Heart left ventricle (tissue), 13 donors: Measurements from ENCODE around the gene DYSF.

Source experiments
- POLR2A ChIP-seq, 2 donors: fragments of 450-650 bp; IDR thresholded peaks; one replicate each; pipeline ENCODE4 v1.6.1; 2017; ENCODE audit warnings: antibody characterized with exemption in 2 of 2, mild to moderate bottlenecking in 2 of 2, moderate library complexity in 2 of 2
- TF ChIP-seq, protein P1 (sequence below), 12 donors: fragments of 200-600 bp; sonication (generic) in 4 of 12; IDR thresholded peaks; one replicate each; pipeline versions ENCODE4 v1.5.0 to v1.8.0; 2018 to 2022; ENCODE audit warnings: antibody characterized with exemption in 12 of 12, mild to moderate bottlenecking in 5 of 12
- donor health status: ischemic (EF 13 %, LVEDD 7.1; RV severe dilation, severe dysfunction).
- donor health status: DM: no; HTN: yes; CAD: no.
- donor health status: DM: no; HTN: no; CAD: no.
- donor health status: ischemic (EF 25% LVEDD 6.9; RV normal size, moderate dysfunction).
- donor health status: ischemic (EF 25% LVEDD 5.7; RV mildly dilated, moderate dysfunction).
- donor health status: ischemic (EF 35%, LVEDD 5.7; RV mildly dilated, moderate dysfunction).
- donor health status: nonischemic (EF 11% LVEDD 7.7; RV severe dilation, severe dysfunction).
- donor health status: DM: yes; HTN: yes; CAD: no.
- donor health status: PGD.
- donor health status: ischemic (EF 29% LVEDD 5.4; RV normal size, mild dysfunction).
- donor health status: nonischemic (EF 23%, LVEDD 6.1; RV moderate dilation, normal function).

DNA sequence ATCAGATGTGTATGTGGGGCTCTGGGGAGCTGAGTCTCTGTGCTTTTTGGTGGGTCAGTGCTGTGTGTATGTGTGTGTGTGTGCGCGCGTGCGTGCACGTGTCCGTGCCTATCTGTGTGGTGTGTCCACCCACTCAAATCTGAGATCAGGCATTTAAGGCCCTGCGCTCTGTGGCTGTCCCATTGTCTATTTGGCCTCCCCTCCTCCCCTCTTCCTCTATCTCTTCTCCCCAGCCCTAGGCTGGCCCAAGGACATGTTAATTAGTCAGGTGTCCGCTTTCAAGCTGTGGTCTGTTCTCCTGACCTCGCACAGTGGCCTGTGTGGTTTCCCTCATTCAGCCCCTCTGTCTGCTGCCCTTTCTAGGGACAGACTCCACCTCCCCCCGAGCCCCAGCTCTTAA is 136.4 kb downstream of the DYSF start:
- TF ChIP-seq, protein P1, sequence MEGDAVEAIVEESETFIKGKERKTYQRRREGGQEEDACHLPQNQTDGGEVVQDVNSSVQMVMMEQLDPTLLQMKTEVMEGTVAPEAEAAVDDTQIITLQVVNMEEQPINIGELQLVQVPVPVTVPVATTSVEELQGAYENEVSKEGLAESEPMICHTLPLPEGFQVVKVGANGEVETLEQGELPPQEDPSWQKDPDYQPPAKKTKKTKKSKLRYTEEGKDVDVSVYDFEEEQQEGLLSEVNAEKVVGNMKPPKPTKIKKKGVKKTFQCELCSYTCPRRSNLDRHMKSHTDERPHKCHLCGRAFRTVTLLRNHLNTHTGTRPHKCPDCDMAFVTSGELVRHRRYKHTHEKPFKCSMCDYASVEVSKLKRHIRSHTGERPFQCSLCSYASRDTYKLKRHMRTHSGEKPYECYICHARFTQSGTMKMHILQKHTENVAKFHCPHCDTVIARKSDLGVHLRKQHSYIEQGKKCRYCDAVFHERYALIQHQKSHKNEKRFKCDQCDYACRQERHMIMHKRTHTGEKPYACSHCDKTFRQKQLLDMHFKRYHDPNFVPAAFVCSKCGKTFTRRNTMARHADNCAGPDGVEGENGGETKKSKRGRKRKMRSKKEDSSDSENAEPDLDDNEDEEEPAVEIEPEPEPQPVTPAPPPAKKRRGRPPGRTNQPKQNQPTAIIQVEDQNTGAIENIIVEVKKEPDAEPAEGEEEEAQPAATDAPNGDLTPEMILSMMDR (IDR thresholded peaks at IDR 0.05) = no peak
- TF ChIP-seq POLR2A (IDR thresholded peaks at IDR 0.05) = no peak
